GM19238 (cell line): ENCODE data around the gene CUTA.
A peak's percentile ranks its signal among the peaks of the same experiment; 100 is the strongest.

ENCODE experiments used
- DNase-seq: peaks from one replicate; pipeline ENCODE4 v3.0.0; 2011; ENCODE audit warnings: low spot score; ENCODE audit not compliant: insufficient read length

CUTA gene

GRCh38 chr6:33439956-33440648, 22.2 kb upstream of the CUTA start:
- DNase-seq: no peak

DNA sequence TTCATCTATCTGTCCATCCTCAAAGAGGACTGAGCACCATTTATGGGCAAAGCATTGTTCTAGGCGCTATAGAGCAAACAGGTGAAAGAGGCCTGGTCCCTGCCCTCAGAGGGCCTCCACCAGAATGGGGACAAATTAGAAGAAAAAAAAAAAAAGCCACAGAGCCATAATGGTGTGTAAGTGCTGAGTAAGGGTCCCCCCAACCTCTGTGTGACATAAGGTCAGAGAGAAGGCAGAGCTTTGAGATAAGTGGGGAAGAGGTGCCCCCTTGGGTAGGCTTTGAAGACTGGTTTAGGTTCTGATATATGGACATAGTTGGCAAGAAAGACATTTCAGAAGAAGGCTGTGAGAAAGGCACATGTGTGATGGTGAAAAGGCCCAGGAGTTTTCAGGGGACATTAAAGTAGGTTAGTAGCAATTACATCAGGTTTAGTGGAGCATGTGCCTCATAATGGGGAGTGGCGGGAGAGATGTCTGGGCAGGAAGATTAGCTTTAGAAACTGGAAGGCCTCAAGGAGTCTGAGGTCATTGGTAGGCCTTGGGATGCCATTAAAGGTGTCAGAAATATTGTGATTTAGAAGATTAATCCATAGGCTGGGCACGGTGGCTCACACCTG, 21.2 kb upstream of the CUTA start:
- DNase-seq: no peak

- DNase-seq: no peak
Observed at GRCh38 chr6:33437666-33438065, 19.8 kb upstream of the CUTA start.

GRCh38 chr6:33434961-33435360, 17.1 kb upstream of the CUTA start:
- DNase-seq: no peak

DNA sequence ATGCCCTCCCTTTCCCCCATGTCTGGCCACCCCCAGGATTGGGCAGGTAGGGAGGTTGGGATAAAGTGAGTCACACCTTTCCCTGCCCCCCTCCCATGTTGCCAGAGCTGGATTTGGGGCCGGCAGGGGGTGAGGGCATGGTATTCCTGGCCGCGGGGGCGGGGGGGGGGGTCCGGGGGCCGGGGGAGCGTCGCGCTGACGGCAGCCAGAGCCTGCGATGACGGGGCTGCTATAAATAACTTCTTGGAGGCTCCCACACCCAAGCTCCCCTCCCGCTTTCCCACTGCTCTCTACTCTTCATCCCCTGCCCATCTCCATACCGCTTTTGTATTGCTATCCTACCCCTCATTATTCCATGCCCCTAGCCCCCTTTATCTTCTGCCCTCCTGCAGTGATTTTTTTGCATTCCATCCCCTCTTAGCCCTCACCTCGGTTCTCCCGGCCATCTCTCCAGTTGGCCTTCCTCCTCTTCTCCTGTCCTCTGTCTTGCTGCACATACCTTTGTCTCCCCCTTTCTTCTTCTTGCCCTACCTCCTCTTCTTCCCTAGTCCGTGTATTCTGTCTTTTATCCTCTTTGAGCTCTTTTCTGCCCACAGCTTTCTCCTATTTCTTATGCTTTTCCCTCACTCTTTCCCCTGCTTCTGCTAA, 15.8 kb upstream of the CUTA start:
- no peak for DNase-seq

DNA sequence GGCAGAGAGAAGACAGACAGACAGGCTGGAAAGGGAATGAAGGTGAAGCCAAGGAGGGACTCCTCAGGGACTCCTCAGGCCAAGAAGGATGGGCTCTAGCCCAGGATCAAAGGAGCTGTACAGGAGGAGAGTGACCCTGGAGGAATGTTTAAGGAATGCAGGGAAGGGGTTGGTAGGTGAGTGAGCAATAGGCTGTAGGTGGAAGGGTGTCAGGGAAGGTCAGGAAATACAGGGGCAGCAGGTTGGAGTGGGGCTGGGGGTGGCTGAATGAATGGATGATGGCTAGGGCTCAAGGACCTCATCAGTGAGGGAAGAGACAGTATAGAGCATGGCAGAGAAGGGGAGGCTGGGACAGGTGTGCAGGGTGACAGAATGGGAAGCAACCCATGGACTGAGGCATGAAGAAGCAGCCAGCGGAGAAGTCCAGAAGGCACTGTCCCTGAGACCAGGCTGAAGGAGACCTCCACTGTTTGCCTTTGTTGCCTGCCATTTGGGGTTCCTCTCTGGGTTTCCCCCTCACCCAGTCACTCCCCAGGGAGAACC, 15.2 kb upstream of the CUTA start:
- DNase-seq: no peak

- no peak for DNase-seq
Observed at GRCh38 chr6:33432546-33432945, 14.6 kb upstream of the CUTA start.

GRCh38 chr6:33431880-33432541, 14.1 kb upstream of the CUTA start:
- DNase-seq: no peak

GRCh38 chr6:33430991-33431879, 13.3 kb upstream of the CUTA start:
- peak; percentile 96 for DNase-seq

GRCh38 chr6:33430334-33430733, 12.4 kb upstream of the CUTA start:
- no peak for DNase-seq

GRCh38 chr6:33429750-33430052, 11.8 kb upstream of the CUTA start:
- DNase-seq: no peak

DNA sequence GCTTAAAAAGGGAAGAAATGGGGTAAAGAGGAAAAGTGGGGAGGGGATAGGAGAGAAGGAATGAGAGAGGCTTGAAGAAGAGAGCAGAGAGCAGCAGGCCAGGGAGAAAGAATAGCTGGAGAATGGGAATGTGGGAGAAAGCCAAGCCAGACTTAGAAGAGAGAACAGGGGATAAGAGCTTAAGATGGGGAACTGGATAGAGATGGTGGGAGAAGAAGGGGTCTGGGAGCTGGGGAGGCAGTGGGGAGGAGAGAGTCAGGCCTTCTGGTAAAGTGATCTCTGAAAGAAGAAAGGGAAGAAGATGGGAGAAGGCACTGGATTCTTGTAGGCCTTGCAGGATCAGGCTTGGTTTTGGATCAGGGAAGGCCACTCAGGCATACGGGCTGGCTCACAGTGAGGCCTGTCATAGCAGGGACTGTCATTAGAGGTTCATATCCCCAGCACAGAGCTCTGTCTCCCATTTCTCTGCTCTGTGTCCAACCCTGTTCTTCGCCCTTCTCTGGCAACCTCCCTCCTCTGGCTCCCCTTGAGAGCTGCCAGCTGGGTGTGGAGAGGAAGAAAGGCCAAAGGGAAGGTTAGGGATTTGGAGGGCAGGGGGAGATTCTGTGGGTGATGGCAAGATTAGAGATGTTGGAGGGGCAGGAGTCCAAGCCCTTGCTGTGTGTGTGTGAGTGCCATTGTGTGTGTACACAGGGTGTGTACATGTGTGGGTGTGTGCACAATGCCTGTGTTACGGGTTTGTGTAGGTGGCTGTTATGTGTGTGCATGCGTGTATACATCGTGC, 11.3 kb upstream of the CUTA start:
- DNase-seq: no peak

DNA sequence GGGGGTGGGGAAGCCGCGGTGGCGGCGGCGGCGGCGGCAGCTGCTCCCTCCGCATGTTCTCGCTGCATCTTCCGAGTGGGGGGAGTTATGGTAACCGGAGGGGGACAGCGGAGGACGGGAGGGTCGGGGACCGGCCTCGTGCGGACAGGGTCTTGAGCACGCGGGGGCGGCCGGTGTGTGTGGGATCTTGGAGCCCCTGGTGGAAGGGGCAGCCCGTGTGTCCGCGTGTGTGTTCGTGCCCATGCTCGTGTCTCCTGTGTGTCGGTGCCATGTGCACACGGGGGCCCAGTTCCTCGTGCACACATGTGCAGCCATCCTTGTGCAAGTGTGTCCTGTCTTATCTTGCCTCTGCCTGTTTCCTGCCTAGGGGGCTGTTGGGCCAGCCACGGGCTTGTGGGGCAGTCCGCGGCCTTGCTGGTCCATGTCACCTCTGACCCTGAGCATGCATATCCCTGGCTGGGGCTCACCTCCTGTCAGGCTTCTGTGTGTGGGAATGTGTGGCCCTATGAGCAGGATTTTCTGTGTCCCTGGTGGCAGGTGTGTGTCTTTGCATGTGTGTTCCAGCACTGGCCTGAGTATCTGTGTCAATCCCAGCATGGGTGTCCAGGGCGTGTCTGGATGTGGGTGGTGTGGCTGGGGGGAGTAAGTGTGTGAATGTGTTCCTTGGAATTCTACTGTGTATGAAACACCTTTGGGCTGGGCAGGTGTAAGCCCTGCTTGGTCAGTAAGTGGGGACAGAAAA, 10.5 kb upstream of the CUTA start:
- peak; percentile 57 for DNase-seq

DNA sequence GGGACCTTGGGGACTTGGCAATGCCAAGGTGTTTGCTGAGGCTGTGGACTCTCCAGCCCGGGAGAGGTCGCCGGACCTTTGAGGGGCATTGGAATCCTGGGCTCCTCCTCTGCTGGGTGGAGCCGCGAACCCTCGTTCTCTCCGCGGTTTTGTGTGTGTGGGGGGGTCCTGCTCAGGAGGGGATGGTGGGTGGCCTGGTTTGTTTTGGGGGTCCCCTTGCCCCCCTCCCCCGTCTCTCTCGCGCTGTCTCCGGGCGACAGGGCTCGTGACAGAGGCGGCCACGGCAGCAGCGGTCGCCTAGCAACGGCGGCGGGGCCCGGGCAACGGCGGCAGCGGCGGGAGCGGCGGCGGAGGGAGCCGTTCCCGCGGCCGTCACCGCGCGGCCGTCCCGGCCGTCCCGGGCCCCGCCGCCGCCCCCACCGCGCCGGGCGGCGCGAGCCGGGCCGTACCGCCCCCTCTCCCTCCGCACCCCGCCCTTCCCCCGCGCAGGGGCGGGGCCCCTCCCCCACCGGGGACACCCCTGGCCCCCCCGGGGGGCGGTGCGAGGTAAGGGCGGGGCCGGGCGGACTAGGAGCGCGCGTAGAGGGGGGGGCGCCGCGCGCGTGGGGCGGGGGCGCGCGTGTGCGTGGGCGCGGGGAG, 9.8 kb upstream of the CUTA start:
- DNase-seq: peak; percentile 58

- DNase-seq: no peak
Observed at GRCh38 chr6:33426590-33427511, 8.9 kb upstream of the CUTA start.

DNA sequence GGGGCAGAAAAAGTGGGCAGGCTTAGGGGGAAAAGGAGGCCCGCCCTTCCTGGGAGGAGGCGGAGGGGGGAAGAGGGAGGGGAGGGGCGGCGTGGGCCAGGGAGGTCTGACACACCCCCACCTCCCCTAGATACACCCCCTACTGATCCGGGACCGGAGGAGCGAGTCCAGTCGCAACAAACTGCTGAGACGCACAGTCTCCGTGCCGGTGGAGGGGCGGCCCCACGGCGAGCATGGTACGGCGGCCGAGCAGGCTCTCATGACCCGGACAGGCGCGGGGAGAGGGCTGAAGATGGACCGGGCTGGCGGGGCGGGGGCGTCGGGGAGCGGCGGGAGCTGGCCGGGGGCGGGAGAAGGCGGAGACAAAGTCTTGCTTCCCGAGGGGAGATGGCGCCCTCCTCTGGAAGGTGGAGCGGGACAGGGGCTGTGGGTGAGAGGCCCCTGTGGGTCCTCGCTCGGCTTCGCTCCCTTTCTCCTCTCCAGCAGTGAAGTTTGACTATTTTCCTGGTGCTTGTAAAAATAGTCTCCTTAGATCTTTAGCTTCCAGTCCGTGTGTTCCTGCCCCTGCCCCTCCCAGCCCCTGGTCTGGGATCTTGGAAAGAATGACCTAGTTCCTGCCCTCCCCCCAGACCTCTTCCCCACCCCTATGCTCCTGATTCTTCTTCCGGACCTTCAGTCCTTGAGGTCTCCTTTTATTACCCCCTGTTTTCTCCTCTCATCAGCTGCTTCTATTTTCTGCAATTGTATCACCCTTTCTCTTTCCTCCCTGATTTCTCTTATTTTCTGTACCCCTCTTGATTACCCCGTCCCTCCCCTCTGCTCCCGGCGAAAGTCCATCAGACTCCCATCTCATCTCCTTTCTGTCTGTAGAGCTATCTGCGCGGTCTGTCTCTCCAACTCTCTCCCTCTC, 8.0 kb upstream of the CUTA start:
- DNase-seq: peak; percentile 87
